HG03565 (cell line): Measurements from ENCODE around the gene CFAP221.
"Not testable (repeated sequence)": the region's sequence is repeated elsewhere in the genome, so short reads cannot be mapped to it uniquely, and the experiment has no call there.

ENCODE experiments used
- ATAC-seq: cut with Tn5 transposase; IDR thresholded peaks from one replicate; pipeline ENCODE4 v1.9.1; 2021; ENCODE audit warnings: mild to moderate bottlenecking, moderate library complexity; ENCODE audit not compliant: unreplicated experiment

CFAP221 gene

GRCh38 chr2:119583291-119583690 is 39.0 kb downstream of the CFAP221 start:
- no peak for ATAC-seq

DNA sequence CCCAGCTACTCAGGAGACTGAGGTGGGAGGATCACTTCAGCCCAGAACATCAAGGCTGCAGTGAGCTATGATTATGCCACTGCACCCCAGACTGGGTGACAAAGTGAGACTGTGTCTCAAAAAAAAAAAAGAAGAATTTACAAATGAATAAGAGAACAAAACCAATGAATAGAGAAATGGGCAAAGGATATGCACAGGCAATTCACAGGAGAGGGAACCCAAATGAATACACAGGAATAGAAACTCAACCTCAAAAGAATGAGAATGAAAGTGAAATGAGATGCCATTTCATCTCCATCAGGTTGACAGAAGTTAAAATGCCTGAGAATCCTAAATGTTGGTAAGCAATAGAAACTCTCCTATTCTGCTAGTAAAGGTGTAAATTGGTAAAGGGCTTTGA is 40.2 kb downstream of the CFAP221 start:
- no peak for ATAC-seq

DNA sequence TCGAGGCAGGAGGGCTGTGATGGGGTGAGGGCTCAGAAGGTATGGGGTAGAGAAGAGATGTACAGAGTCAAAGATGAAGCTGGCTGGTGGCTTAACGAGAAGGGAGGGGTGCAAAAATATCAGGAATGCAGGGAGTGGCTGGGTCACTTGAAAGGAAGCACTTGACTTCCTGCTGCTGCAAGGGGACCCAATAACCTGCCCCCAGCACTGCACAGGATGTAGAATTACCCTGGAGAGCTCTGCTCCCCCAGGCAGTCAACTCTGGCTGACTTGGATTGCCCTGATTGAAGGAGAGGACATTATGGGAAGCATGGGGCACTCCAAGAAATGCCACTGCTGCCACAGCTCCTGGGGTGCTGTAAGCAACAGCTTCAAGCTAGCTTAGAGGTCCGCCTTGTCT is 41.8 kb downstream of the CFAP221 start:
- ATAC-seq = no peak

DNA sequence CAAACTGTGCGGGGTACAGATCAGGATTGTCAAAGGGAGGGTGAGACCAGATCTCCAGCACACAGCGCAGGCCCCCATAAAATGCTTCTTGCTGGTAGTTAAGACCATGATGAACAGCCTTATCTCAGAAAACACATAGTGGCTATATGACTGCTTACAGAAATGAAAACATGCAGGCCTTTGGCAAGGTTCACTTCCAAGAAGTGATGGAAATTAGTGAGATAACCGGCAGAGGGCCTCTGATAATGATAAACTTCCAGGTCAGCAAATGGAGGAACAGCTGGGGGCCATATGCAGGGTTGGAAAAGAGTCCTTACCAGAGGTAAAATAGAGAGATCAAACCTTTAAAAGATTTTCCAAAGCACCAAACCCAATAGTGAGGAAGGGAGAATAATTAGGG is 46.6 kb downstream of the CFAP221 start:
- no peak for ATAC-seq

GRCh38 chr2:119591523-119591922 is 47.3 kb downstream of the CFAP221 start:
- ATAC-seq = no peak

GRCh38 chr2:119592436-119592835 is 48.2 kb downstream of the CFAP221 start:
- no peak for ATAC-seq

- no peak for ATAC-seq
These were observed 52.4 kb downstream of the CFAP221 start for GRCh38 chr2:119596638-119597037.

GRCh38 chr2:119598596-119599263 is 54.5 kb downstream of the CFAP221 start:
- ATAC-seq = no peak

- no peak for ATAC-seq
These were observed 55.1 kb downstream of the CFAP221 start for GRCh38 chr2:119599384-119599783.

DNA sequence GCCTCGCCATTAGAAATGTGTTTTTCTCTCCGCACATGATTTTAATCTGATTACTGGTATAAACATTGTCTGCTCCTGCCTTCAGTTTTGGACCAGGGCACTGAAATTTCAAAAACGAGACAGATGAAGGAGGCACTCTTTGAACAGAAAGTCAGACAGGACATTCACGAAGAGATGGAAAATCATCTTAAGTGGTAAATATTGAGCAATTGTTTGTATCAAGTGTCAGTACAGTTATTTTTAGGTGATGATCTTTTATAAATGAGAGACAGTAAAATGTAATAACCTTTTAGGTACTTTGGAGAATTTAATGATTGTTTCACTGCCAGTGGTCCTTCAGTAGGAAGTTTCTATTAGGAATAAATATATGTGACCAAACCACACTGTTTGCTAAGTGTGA is 60.8 kb downstream of the CFAP221 start:
- ATAC-seq = no peak

DNA sequence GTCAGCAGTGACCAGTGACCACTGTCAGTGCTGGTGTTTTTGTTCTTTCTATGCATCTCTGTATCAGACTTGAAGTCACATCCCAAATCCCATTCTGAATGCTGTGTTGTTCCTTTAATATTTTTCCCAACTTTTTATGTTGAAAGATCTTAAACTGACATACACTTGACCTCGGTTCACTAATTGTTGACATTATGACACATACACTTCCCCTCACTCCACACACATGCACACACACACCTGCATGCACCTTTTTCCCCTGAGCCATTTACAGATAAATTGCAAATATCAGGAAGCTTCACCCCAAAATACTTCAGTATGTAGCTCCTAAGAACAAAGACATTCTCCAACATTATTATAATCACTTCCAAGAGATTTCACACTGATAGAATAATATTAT is 62.4 kb downstream of the CFAP221 start:
- no peak for ATAC-seq

- ATAC-seq = no peak
These were observed 64.3 kb downstream of the CFAP221 start for GRCh38 chr2:119608553-119608952.

GRCh38 chr2:119609337-119609736 is 65.1 kb downstream of the CFAP221 start:
- ATAC-seq = no peak

- ATAC-seq = not testable (repeated sequence)
These were observed 69.9 kb downstream of the CFAP221 start for GRCh38 chr2:119614140-119614539.

GRCh38 chr2:119616421-119616820 is 72.2 kb downstream of the CFAP221 start:
- no peak for ATAC-seq

DNA sequence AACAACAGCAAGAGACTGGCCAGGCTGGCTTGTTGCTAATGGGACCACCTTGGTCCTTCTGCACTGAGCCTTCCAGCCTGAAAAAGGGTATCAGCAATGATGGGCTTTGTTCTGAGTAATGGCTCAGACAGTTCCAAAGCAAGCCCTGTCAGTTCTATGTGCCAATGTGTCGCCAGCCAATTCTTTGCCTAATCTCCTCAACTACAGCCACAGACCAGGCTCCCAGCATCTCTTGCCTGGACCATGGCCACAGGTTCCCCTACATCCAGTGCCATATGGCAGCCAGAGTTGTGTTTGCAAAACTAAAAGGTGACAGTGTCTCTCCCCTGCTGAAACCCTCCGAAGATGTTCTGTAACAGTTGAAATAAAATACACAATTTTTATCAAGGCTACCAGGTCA is 73.2 kb downstream of the CFAP221 start:
- ATAC-seq = no peak

DNA sequence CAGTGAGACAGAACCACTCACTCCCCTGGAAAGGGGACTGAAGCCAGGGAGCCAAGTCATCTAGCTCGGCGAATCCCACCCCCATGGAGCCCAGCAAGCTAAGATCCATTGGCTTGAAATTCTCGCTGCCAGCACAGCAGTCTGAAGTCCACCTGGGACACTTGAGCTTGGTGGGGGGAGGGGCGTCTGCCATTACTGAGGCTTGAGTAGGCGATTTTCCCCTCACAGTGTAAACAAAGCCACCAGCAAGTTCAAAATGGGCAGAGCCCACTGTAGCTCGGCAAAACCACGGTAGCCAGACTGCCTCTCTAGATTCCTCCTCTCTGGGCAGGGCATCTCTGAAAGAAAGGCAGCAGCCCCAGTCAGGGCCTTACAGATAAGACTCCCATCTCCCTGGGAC is 74.5 kb downstream of the CFAP221 start:
- ATAC-seq = not testable (repeated sequence)

GRCh38 chr2:119625226-119625625 is 81.0 kb downstream of the CFAP221 start:
- ATAC-seq = no peak

DNA sequence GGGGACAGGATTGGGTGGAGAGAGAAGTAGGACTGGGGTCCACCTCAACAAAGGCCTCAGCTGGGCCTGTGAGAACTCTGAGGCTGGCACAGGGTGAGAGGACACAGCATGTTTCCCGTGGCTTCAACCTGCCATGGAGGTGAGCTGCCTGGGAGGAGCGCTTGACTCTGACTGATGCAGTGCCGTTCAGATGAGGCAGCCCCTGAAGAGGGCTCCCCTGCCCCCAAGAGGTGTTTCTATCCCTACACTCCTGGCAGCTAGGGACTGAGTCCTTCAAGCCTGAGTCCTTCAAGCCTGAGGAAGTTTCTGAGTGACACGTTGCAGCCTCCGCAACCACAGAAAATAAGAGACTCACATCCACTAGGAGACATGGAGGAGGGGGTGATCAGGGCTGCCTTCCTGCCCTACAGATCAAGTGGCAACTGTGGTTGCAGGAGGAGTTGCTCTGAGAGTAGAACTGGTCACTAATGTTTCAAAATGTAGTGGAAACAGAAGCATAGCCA is 85.1 kb downstream of the CFAP221 start:
- ATAC-seq = no peak

GRCh38 chr2:119630121-119630520 is 85.9 kb downstream of the CFAP221 start:
- ATAC-seq = peak; percentile 57

DNA sequence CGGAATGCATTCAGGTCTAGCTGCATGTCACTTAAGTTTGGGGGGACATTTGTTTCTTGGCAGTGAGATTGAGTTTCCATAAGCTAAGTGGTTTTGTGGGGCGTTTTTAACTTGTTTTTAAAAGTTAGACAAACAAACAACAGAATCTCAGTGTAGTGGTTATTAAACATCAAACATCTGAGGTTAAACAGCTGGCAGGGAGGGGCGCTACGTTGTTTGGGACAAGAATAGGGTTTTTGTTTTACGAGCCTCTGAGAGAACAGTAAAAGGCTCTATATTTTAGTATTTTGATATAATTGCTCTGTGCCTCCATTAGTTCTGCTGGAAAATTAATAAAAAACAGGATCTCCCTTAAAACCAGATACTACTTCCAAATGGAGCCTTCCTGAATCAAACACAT is 93.1 kb downstream of the CFAP221 start:
- no peak for ATAC-seq

- ATAC-seq = no peak
These were observed 94.0 kb downstream of the CFAP221 start for GRCh38 chr2:119638246-119638645.
